ENCODE measurements around the gene ZNF829.

DNA sequence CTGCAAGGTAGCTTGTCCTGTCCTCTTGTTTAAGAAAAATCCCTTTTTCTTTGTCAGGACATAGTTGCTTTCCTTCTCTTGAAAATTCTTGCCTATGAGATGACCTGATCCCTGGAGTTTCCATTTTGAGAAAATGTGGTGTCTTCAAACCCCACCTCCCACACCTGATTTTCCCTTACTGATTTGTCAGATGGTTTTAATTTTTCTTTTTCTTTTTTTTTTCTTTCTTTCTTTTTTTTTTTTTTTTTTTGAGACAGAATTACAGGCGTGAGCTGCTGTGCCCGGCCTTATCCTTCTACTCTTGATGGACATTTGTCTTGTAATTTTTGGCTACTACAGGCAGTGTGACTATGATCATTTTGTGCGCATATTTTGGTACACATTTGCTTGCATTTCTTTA lies 64.2 kb downstream of the ZNF829 start:
- TF ChIP-seq, protein P1, sequence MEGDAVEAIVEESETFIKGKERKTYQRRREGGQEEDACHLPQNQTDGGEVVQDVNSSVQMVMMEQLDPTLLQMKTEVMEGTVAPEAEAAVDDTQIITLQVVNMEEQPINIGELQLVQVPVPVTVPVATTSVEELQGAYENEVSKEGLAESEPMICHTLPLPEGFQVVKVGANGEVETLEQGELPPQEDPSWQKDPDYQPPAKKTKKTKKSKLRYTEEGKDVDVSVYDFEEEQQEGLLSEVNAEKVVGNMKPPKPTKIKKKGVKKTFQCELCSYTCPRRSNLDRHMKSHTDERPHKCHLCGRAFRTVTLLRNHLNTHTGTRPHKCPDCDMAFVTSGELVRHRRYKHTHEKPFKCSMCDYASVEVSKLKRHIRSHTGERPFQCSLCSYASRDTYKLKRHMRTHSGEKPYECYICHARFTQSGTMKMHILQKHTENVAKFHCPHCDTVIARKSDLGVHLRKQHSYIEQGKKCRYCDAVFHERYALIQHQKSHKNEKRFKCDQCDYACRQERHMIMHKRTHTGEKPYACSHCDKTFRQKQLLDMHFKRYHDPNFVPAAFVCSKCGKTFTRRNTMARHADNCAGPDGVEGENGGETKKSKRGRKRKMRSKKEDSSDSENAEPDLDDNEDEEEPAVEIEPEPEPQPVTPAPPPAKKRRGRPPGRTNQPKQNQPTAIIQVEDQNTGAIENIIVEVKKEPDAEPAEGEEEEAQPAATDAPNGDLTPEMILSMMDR (IDR thresholded peaks at IDR 0.05): no peak
- no peak for TF ChIP-seq POLR2A (IDR thresholded peaks at IDR 0.05)
- no peak for TF ChIP-seq POLR2AphosphoS5 (IDR thresholded peaks at IDR 0.05)
